GM12878 (cell line): ENCODE data around the gene ARID3B. TPM values are rescaled to one million over a fixed set of nuclear protein-coding genes. Genes with fewer than 3 reads are reported as not detected.

ENCODE experiments used
- ATAC-seq: fragments of 200-7000 bp; cut with Tn5 transposase; 3 replicates; pipeline ENCODE4 v1.9.1; 2020; ENCODE audit warnings: mild to moderate bottlenecking, moderate library complexity
- BruUV-seq: library from RNA; stranded (reverse); fragments of 400-500 nt; replicated peaks from 2 replicates; lab custom pipeline; 2021; lab: Mats Ljungman, UMichigan
- CTCF ChIA-PET: fragments of 300-600 bp; sonication (Branson Sonifier 250); formaldehyde crosslinking; extraction: SDS; loops from one replicate; lab custom pipeline; 2021; ENCODE audit warnings: inconsistent platforms; lab: Yijun Ruan, JAX
- POLR2A ChIA-PET: fragments of 350-600 bp; formaldehyde crosslinking; extraction: SDS; loops from one replicate; lab custom pipeline; 2021; ENCODE audit warnings: inconsistent platforms; lab: Charles Lee
- RAD21 ChIA-PET: fragments of 300-600 bp; sonication (Branson Sonifier 250); formaldehyde crosslinking; loops from one replicate; lab custom pipeline; 2023; ENCODE audit warnings: antibody characterized with exemption; ENCODE audit not compliant: unreplicated experiment; lab: Charles Lee
- SMC1A ChIA-PET: fragments of 300-600 bp; sonication (Branson Sonifier 250); formaldehyde crosslinking; loops from one replicate; lab custom pipeline; 2023; ENCODE audit not compliant: unreplicated experiment, uncharacterized antibody; lab: Charles Lee
- DNase-seq: peaks from one replicate; pipeline ENCODE4 v3.0.0-alpha.2; 2011; ENCODE audit warnings: low read depth, low spot score
- FAIRE-seq: peaks from 3 replicates; lab custom pipeline; 2011; peaks lifted over from hg19 to GRCh38; lab: Jason Lieb, UNC
- H2AFZ ChIP-seq: 2 replicates; pipeline ENCODE4 v1.6.0; 2011; ENCODE audit warnings: low read depth, low read length, control low read depth; ENCODE audit not compliant: control insufficient read depth
- H3K27ac ChIP-seq: 2 replicates; pipeline ENCODE4 v1.5.1; 2011; ENCODE audit warnings: control low read depth; ENCODE audit not compliant: control insufficient read depth, insufficient read depth
- H3K27me3 ChIP-seq, 2 experiments: replicated peaks in 1 of 2; 2 replicates each; pipeline versions ENCODE4 v1.6.0 to v1.6.1; 2011; ENCODE audit warnings: low read length in 1 of 2; ENCODE audit not compliant: control insufficient read depth in 2 of 2, insufficient read depth in 2 of 2
- H3K36me3 ChIP-seq, 2 experiments: 2 replicates each; pipeline ENCODE4 v1.5.1; 2011; ENCODE audit warnings: low read length in 1 of 2; ENCODE audit not compliant: control insufficient read depth in 2 of 2, insufficient read depth in 2 of 2
- H3K4me1 ChIP-seq: 2 replicates; pipeline ENCODE4 v1.6.1; 2011; ENCODE audit warnings: mild to moderate bottlenecking, low read length, moderate library complexity, mixed read lengths; ENCODE audit not compliant: control insufficient read depth, insufficient read depth
- H3K4me2 ChIP-seq: 2 replicates; pipeline ENCODE4 v1.6.0; 2011; ENCODE audit warnings: control low read depth; ENCODE audit not compliant: control insufficient read depth, insufficient read depth
- H3K4me3 ChIP-seq: fragments of 200-600 bp; sonication (generic); 2 replicates; pipeline ENCODE4 v1.5.1; 2016
- H3K79me2 ChIP-seq: 2 replicates; pipeline ENCODE4 v1.6.0; 2011; ENCODE audit warnings: low read length; ENCODE audit not compliant: control insufficient read depth, insufficient read depth
- H3K9ac ChIP-seq: 2 replicates; pipeline ENCODE4 v1.8.0; 2011; ENCODE audit warnings: low read length, control low read depth, mixed read lengths; ENCODE audit not compliant: control insufficient read depth, insufficient read depth
- H3K9me3 ChIP-seq: replicated peaks from 3 replicates; pipeline ENCODE4 v1.5.1; 2011; ENCODE audit warnings: mild to moderate bottlenecking, low read length; ENCODE audit not compliant: control insufficient read depth, insufficient read depth
- H4K20me1 ChIP-seq: 2 replicates; pipeline ENCODE4 v1.6.0; 2011; ENCODE audit not compliant: control insufficient read depth, insufficient read depth
- BACH1 ChIP-seq: fragments of 450-650 bp; IDR thresholded peaks from 2 replicates; pipeline ENCODE4 v1.6.1; 2017; ENCODE audit warnings: mild to moderate bottlenecking, borderline replicate concordance
- ESRRA ChIP-seq: IDR thresholded peaks from 2 replicates; pipeline ENCODE4 v1.6.1; 2012; ENCODE audit warnings: mild to moderate bottlenecking, low read length, improper control_type of control experiment
- FOXK2 ChIP-seq: fragments of 450-650 bp; IDR thresholded peaks from 2 replicates; pipeline ENCODE4 v1.6.1; 2017; ENCODE audit warnings: mild to moderate bottlenecking, moderate library complexity
- HCFC1 ChIP-seq: fragments of 150-350 bp; IDR thresholded peaks from 2 replicates; pipeline ENCODE4 v1.6.1; 2014; ENCODE audit warnings: low read length
- SKIL ChIP-seq: fragments of 450-650 bp; IDR thresholded peaks from 2 replicates; pipeline ENCODE4 v1.6.1; 2017; ENCODE audit warnings: mild to moderate bottlenecking, low read depth, inconsistent platforms; ENCODE audit not compliant: poor library complexity, severe bottlenecking
- SMARCA5 ChIP-seq: fragments of 450-650 bp; IDR thresholded peaks from 2 replicates; pipeline ENCODE4 v1.6.1; 2017; ENCODE audit warnings: mild to moderate bottlenecking
- SP1 ChIP-seq: IDR thresholded peaks from one replicate; pipeline ENCODE4 v1.6.1; 2011; ENCODE audit warnings: low read depth, low read length
- SREBF1 ChIP-seq: IDR thresholded peaks from 2 replicates; pipeline ENCODE4 v1.6.1; 2012; ENCODE audit warnings: mild to moderate bottlenecking, low read length
- SUPT20H ChIP-seq: IDR thresholded peaks from 2 replicates; pipeline ENCODE4 v1.6.1; 2011; ENCODE audit warnings: low read depth, mild to moderate bottlenecking, low read length, moderate library complexity, borderline replicate concordance; ENCODE audit not compliant: control insufficient read depth
- TCF12 ChIP-seq: IDR thresholded peaks from 2 replicates; pipeline ENCODE4 v1.6.1; 2011; ENCODE audit warnings: low read depth, mild to moderate bottlenecking, low read length
- USF2 ChIP-seq: IDR thresholded peaks from 2 replicates; pipeline ENCODE4 v1.6.1; 2011; ENCODE audit warnings: low read depth, low read length, improper control_type of control experiment, borderline replicate concordance
- WGBS: methylation state at CpG from one replicate; pipeline ENCODE4 v1.1.6; 2016; ENCODE audit warnings: low lambda C conversion rate; ENCODE audit not compliant: insufficient replicate concordance, insufficient coverage; ENCODE audit errors: missing lambda C conversion rate; 5-methylcytosine and 5-hydroxymethylcytosine counted together
- in situ Hi-C: fragments of 300-500 bp; cut with MboI; formaldehyde crosslinking; loops from 9 replicates; pipeline ENCODE4 v1.14.3; 2018; ENCODE audit warnings: mixed read lengths
- intact Hi-C: fragments of 100-400 bp; cut with micrococcal nuclease; formaldehyde crosslinking; loops from one replicate; pipeline ENCODE4 v1.14.2; 2022; ENCODE audit not compliant: unreplicated experiment
- polyA plus RNA-seq, 11 experiments: library from polyadenylated mRNA; depleted of rRNA in 4 of 11; unstranded in 6 of 11; stranded (reverse) in 5 of 11; fragments of >200 nt; fragmentation: Nextera tagmentation in 4 of 11; fragmentation: Illumina TruSeq in 1 of 11; extraction: Ambion mirVana in 4 of 11; extraction: Trizol in 1 of 11; gene quantifications; 1 replicate in 1 of 11; 2 replicates in 10 of 11; pipeline versions ENCODE4 v1.2.1 to v1.2.3, GENCODE V29; 2011 to 2016; ENCODE audit warnings: inconsistent platforms in 2 of 11, missing spikeins in 2 of 11, low read depth in 1 of 11
- total RNA-seq, 4 experiments: library from RNA; depleted of rRNA in 3 of 4; stranded (reverse); fragments of >200 nt in 3 of 4; fragmentation: Illumina TruSeq in 1 of 4; extraction: Trizol in 1 of 4; gene quantifications; 2 replicates each; pipeline versions ENCODE4 v1.2.1 to v1.2.3, GENCODE V29; 2013 to 2021

The ARID3B gene
- total and polyA plus RNA-seq, 10 of the 15 experiments (the other 5 are each of a cell fraction or from before 2014, with no cell fraction given), result 1.1 to 33.4 (median 24.0) TPM

GRCh38 chr15:74604983-74605794 lies 64.2 kb downstream of the ARID3B start:
- Histone ChIP-seq H3K27ac (no peak overlapping the region), H3K4me3 (no peak overlapping the region), H3K4me1 (no peaks in the 10 kb centered on the region), H3K9ac (no peak overlapping the region), H3K4me2 (no peak overlapping the region), H3K9me3 (no peaks in the 10 kb centered on the region), H4K20me1 (no peaks in the 10 kb centered on the region), H3K36me3 (no peaks in the 10 kb centered on the region), H2AFZ (no peak overlapping the region), H3K79me2 (no peaks in the 10 kb centered on the region), H3K27me3 (no peaks in the 10 kb centered on the region)
- ChIA-PET POLR2A (no interaction called here), RAD21 (no interaction called here)
- WGBS, result 57% methylated on average over 12 of the region's 12 CpGs
- FAIRE-seq (no peak), DNase-seq (no peak)
- BruUV-seq, result no TSS peak
- intact Hi-C loops, result no loop called here
- no peak for TF ChIP-seq TCF12
- TF ChIP-seq, all 136 proteins: peak for 0
- ChIA-PET SMC1A (no interaction called here), CTCF (interaction anchor here (1.8 kb wide), 1 partner anchor 9 kb away, joined by 5 read pairs; no protein-coding TSS in a partner anchor)
- no peak for ATAC-seq
- in situ Hi-C loops, result no loop called here

- FAIRE-seq, result no peak
- TF ChIP-seq USF2 (no peak), HCFC1 (no peak), BACH1 (no peak), SREBF1 (no peak), FOXK2 (no peak), SUPT20H (no peak), SKIL (no peak), SP1 (no peak), ESRRA (no peak), SMARCA5 (no peak)
Observed at GRCh38 chr15:74605795-74606150, 64.8 kb downstream of the ARID3B start.

More at GRCh38 chr15:74605795-74606150, 64.8 kb downstream of the ARID3B start:
- Histone ChIP-seq H3K4me2 (no peak overlapping the region), H2AFZ (no peak overlapping the region), H3K9me3 (no peaks in the 10 kb centered on the region), H3K27me3 (no peaks in the 10 kb centered on the region), H3K9ac (no peak overlapping the region), H4K20me1 (no peaks in the 10 kb centered on the region), H3K79me2 (no peaks in the 10 kb centered on the region), H3K36me3 (no peaks in the 10 kb centered on the region), H3K4me3 (no peak overlapping the region), H3K27ac (no peak overlapping the region), H3K4me1 (no peaks in the 10 kb centered on the region)
- intact Hi-C loops, result no loop called here
- 69% methylated on average over 1 of the region's 1 CpG for WGBS
- POLR2A ChIA-PET, result no interaction called here
- CTCF ChIA-PET, result interaction anchor here (0.6 to 1.8 kb wide), 2 partner anchors 9 to 341 kb away, joined by 4 to 5 read pairs; no protein-coding TSS in a partner anchor
- no peak for DNase-seq
- in situ Hi-C loops, result no loop called here
- SMC1A ChIA-PET, result no interaction called here
- no peak for ATAC-seq
- no TSS peak for BruUV-seq
- RAD21 ChIA-PET, result no interaction called here
